ENCODE measurements around the gene KIF19.
"Not testable (repeated sequence)": the region's sequence is repeated elsewhere in the genome, so short reads cannot be mapped to it uniquely, and the experiment has no call there.

The KIF19 gene

GRCh38 chr17:74389937-74390679, 64.1 kb downstream of the KIF19 start:
- DNase-seq (ENCODE audit: low read depth in 2 of 2), result no peak

DNA sequence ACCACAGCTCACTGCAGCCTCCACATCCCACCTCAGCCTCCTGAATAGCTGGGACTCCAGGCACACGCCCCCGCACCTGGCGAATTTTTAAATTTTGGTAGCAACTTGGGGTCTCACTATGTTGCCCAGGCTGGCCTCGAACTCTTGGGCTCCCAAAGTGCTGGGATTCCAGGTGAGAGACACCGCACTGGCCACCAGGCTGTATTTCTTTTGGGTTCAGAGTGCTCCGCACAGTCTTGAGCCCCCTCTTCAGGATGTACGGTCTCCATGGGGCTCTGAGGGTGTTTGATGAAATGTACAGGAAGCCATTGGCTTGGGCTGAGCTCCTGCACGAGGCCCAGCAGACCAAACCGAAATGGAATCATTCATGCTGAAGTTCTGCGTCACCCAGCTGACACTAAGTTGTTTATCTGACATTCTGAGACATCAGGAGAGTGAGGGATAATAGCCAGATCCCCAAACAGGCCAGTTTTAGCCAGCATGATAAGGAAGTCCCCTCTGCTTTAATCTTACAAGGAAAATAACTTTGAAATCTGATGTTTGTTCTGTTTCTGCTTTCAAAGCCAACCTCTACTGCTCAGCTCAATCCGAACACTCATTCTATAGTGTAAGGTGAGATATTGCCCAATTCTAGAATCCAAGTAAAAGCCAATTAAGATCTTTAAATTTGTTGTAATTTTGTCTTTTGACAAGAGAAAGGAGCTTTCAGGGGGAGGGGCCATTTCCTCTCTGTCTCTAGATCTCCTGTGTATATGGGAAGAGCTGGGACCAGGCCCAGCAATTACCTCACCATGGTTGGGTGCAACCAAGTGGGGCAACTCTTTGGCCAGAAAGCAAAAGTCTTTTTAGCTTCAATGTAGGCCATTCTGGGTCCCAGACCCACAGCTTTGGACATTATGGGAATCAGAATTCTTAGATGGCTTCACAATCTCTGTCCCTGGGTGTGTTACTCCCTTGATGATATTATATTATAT, 64.9 kb downstream of the KIF19 start:
- DNase-seq (ENCODE audit: low read depth in 2 of 2), result no peak

- no peak for DNase-seq (ENCODE audit: low read depth in 2 of 2)
These were observed 65.7 kb downstream of the KIF19 start for GRCh38 chr17:74391771-74392170.

GRCh38 chr17:74392848-74393247, 66.8 kb downstream of the KIF19 start:
- DNase-seq (ENCODE audit: low read depth in 2 of 2), result no peak

DNA sequence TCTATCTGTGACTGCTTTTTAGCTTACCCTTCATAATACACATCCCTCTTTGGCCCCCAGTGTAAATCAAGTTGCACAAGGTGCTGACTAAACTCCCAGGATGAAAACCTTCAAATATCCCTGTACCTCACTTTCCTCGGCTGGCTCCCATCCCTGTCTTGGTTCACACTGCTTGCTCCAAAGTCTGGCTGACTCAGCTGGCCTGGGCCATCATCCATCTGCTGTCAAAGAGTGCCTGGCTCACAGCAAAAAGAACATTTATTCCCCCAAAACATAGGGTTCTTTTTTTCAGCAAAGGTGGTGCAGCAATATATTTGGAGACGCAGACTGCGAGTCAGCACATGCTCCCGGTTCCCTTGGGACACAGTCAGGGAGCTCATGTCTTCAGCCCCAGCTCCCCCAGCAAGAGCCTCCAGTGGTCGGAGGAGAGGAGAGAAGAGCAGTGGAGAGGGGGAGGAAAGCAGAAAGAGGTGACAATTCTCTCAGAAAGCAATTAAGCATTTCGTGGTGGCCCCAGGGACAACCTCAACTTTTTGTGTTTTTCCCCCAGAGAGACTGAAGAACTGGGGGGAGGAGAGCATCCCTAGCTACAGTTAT, 67.4 kb downstream of the KIF19 start:
- DNase-seq (ENCODE audit: low read depth in 2 of 2), result no peak

GRCh38 chr17:74394275-74394950, 68.4 kb downstream of the KIF19 start:
- no peak for DNase-seq (ENCODE audit: low read depth in 2 of 2)

GRCh38 chr17:74394977-74395376, 69.0 kb downstream of the KIF19 start:
- no peak for DNase-seq (ENCODE audit: low read depth in 2 of 2)

- no peak for DNase-seq (ENCODE audit: low read depth in 2 of 2)
These were observed 70.5 kb downstream of the KIF19 start for GRCh38 chr17:74396567-74396966.

DNA sequence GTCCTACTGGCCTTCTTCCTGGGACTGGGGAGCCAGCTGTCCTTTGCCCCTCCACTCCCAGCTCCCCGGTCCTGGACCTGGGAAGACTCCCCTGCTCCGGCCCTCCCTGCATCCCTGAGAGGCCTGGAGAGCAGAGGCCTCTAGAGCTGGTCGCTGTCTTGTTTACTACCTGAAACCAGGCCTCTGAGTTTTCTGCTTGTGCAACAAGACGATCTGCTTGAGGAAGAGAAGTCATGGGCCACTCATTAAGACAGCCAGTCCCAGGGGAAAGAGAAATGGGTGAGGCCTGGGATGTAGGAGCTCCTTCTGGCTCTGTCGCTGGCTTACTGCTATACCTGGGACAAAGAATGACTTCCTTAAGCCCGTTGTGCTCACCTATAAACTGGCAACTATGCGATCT, 76.0 kb downstream of the KIF19 start:
- DNase-seq (ENCODE audit: low read depth in 2 of 2), result no peak

DNA sequence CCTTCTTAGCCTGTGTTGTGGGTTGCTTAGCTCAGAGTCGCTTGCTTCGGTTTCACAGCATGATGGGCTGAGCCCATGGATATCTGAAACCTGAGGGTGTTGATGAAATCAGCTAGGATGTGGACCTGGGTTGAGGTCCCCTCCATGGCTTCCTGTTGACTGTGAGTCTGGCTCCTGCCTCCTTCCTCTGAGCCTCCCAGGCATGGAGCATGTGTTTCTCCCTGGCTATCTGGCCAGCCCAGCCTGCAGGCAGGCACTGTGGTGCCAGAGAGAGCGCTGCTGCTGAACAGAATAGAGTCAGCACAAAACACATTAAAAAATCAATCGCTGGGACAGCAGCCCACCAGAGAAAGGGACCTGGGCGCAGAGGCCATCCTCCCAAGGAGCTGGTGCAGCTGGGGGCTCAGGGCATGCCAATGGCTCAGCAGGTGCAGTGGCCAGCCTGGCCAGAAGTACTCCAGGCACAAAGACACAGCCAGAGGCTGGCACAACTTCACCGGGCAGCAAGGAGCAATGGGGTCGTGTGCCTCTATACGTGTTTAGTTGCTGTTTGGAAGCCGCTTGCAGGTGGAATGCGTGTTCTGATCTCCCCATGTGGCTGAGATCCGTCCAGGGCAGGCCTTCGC, 77.6 kb downstream of the KIF19 start:
- DNase-seq (ENCODE audit: low read depth in 2 of 2), result no peak

DNA sequence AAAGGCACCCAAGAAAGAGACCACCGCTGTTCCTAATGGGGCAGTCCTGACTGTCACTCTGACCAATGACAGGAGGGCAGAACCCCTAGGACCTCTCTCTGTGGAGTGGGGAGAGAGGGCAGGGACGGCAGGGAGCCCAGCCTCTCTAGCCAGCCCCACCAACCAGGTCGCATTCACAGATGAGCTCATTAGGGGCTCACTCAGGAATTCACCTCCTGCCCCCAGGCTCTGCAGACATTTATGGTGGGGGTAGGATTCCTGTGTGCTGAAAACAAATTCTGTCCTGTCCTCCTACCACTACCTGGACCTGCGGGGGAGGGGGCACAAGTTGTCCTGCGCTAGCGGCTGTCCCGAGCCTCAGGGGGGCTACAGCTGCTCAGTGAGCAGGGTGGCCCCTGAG, 78.2 kb downstream of the KIF19 start:
- no peak for DNase-seq (ENCODE audit: low read depth in 2 of 2)

- no peak for DNase-seq (ENCODE audit: low read depth in 2 of 2)
These were observed 78.8 kb downstream of the KIF19 start for GRCh38 chr17:74404789-74405188.

- not testable (repeated sequence) for DNase-seq (ENCODE audit: low read depth in 2 of 2)
These were observed 79.3 kb downstream of the KIF19 start for GRCh38 chr17:74405311-74405710.

Measured in stimulated activated CD4-positive, alpha-beta T cell treated with anti-CD3 and anti-CD28 coated beads, Interleukin-12 subunit alpha, Interleukin-12 subunit beta, amount 100 ng/mL, for 24 hours (primary cell).